GM12873 (cell line): Measurements from ENCODE around the gene PNLDC1.

Experiments
- TF ChIP-seq, protein P1 (sequence below): IDR thresholded peaks from 2 replicates; pipeline ENCODE4 v1.5.1; 2012; ENCODE audit warnings: low read depth, mild to moderate bottlenecking, moderate library complexity, low read length, control low read depth; ENCODE audit not compliant: insufficient read depth; ENCODE audit errors: missing control alignments

Gene PNLDC1

DNA sequence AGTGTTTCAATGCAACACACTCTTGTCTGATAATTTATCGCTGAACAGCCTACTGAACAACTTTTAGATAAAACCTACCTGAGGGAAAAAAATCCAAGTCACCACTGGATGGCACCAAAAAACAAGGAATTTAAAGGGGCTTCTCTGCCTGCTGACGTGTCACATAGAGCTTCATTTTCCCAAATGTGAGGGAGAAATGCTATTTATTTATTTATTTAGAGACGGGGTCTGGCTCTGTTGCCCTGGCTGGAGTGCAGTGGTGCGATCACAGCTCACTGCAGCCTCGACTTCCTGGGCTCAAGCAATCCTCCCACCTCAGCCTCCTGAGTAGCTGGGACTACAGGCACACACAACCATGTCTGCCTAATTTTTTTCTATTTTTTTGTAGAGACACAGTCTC is 63.3 kb downstream of the PNLDC1 start:
- TF ChIP-seq, protein P1, sequence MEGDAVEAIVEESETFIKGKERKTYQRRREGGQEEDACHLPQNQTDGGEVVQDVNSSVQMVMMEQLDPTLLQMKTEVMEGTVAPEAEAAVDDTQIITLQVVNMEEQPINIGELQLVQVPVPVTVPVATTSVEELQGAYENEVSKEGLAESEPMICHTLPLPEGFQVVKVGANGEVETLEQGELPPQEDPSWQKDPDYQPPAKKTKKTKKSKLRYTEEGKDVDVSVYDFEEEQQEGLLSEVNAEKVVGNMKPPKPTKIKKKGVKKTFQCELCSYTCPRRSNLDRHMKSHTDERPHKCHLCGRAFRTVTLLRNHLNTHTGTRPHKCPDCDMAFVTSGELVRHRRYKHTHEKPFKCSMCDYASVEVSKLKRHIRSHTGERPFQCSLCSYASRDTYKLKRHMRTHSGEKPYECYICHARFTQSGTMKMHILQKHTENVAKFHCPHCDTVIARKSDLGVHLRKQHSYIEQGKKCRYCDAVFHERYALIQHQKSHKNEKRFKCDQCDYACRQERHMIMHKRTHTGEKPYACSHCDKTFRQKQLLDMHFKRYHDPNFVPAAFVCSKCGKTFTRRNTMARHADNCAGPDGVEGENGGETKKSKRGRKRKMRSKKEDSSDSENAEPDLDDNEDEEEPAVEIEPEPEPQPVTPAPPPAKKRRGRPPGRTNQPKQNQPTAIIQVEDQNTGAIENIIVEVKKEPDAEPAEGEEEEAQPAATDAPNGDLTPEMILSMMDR, result peak; percentile 41

DNA sequence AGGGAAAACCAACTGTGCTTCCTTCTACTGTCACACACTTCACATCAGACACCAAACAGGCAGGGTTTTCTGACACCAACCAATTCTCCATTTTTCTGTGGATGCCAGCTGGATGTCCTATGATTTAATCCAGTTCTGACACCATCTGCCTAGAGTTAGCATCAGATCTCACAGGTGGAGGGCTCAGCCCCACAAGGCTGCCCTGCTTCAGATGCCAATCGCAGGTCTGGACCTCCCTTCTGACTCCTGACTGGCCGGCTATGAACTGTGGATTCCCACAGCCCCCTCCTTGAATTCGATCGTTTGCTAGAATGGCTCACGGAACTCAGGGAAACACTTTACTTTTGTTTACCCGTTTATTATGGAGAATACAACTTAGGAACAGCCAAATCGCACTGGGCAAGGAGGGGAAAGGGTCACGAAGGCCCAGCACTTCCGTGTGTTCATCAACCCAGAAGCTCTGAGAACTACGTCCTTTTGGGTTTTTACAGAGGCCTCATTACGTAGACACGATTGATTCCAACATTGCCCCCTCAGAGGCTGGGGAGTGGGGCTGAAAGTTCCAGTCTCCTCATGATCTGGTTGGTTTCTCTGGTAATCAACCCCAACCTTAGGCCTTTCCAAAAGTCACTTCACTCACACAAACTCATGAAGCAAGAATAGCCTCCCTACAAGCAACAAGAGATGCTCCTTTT is 65.3 kb downstream of the PNLDC1 start:
- TF ChIP-seq, protein P1, result no peak

DNA sequence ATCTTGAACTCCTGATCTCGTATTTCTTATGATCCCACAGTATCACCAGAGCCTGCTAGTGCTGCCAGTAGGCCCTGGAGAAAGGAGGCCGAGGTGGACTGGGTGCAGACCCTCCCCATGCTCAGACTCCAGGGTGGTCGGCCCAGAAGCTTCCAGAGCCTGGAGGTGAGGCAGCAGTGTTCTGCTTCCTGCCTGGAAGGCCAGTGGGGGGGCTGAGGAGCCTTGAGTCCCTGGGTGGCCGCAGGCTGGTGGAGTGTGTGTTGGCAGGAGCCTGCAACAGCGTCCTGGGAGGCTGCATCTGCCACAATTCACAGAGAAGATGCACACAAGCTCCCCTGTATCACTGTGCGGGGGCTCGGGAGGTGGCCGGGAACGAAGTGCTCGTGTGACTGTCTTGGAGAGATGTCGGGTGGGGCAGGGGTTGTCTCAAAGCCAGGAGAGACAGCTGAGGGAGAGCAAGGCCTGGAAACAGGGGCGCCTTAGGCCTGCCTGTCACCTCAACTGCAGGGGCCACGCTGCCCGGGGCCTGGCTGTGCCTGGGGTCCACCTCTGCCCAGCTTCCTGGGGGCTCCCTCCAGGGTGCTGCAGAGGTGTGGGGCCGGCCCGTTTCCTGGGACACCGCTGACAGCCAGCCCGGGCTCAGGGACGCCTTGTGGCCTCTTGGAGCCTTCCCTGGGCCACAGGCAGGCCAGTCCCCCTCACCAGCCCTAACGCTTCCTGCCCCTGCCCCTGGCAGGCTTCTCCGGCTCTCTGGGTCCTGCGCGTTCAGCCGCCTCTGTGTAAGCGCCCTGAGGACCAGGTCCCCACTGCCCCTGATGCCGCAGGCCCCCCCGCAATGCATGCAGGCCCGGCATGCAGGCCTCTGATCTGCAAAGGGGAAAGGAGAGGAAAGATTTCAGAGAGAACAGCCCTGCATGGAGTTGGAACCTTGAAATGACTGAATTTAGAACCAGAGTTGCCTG is 66.5 kb downstream of the PNLDC1 start:
- TF ChIP-seq, protein P1, result no peak
